ENCODE data around the gene NEUROD1.

Gene NEUROD1

DNA sequence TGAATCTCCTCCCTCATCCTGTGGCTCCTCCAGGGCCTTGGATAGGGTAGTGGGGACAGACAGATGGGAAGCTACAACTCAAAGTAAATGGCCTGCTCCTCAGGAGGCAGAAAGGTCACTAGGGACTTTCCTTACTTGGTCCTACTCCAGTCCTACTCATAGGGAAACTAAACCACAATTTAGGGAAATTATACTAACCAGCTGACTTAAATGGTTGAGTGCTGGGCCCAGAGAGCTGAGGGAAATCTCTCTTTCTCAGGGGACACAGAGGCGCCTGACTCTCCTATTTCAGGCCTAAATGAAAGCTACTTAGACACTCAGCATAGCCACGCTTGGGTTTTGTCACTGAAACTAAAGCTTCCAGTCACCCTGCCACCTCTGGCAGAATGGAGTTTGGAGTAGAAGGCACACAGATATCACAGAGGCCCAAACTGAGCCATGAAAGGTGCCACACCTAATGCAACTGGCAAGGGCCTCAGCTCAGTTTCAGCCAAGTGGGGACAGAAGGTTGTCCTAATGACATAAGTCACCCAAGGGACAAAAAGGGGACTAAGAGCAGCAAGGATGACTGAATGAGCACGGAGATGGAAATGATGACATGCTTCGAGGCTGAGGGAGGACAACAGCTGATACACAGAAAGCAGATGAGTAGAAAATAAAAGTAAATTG is 47.5 kb downstream of the NEUROD1 start:
- DNase-seq (ENCODE audit: low spot score): no peak

DNA sequence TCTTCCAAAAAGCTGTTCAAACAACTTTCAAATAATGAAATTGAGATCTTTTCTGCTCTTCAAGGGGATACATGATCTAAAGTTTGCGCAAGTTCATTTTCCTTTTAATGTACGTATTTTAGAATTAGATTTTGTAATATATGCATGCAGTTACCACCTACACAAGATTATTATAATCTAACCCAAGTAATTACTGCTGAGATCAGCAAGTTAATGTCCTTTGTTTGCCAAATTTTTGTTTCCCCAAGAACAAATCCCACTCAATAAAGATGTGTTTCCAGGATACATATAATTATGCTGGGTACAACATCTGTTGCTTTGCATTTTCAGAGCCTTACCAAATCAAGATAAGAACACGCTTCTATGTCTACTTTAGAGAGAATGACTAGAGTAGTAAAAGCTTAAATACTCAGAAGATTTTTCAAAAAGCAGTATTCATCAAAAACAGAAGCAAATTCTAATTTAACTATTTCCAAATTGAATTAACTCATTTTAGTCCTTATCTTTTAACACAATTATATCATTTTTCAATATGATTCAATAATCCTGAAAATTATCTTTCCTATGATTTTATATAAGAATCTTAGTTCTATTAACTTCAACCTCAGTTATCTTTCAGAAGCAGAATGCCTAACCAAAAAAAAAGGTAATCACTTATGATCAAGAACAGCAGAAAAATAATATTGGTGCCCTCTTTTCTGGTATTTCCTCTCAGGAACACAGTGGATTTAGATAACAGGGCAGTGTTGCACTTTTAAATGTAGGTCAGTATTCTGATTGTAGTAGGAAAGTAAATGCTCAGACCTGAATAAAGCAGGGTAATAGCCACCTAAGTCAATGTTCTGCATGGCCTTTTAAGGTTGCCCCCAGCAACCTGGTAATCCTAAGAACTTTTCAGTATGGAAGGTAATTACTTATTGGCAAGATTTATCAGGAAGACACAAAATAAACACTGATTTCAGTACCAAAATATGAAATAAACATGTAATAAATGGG is 51.4 kb downstream of the NEUROD1 start:
- DNase-seq (ENCODE audit: low spot score): no peak

DNA sequence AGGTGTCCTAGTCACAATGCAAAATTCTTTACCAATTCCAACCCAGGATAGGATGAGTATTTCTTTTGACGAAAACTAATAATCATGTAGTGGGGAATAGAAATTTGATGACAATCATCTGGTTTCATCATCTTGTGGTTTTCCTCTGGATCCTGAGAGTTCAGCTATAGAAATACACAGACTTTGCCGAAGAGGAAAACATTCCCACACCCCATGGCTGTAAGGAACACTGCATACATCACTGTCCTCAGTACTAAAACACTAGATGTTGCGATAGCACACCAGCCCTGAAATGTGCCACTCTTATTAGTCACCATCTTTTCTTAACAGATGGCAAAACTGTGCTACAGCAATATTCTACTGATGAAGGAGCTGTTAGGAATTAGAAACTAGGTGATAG is 52.8 kb downstream of the NEUROD1 start:
- no peak for DNase-seq (ENCODE audit: low spot score)

DNA sequence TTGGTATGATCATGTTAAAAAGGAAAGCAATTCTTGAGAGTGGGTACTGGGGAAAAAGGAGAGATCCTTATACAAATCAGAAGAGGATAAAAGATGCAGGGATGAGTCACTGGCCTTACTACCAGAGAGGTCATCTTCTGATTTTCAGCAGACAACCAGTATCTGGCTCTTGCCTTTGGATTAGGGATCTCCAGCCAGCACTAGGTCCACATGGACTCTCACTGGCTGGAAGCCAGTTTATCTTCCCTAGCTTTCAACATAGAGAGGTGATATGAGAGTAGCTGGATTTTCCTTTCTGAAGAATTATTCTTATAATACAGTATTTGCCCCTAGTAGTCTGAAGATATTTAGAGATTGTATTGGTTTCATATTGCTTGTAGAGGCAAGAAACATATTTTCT is 53.6 kb downstream of the NEUROD1 start:
- no peak for DNase-seq (ENCODE audit: low spot score)

All from SW480 (cell line).